ENCODE measurements around the gene STXBP6.

DNA sequence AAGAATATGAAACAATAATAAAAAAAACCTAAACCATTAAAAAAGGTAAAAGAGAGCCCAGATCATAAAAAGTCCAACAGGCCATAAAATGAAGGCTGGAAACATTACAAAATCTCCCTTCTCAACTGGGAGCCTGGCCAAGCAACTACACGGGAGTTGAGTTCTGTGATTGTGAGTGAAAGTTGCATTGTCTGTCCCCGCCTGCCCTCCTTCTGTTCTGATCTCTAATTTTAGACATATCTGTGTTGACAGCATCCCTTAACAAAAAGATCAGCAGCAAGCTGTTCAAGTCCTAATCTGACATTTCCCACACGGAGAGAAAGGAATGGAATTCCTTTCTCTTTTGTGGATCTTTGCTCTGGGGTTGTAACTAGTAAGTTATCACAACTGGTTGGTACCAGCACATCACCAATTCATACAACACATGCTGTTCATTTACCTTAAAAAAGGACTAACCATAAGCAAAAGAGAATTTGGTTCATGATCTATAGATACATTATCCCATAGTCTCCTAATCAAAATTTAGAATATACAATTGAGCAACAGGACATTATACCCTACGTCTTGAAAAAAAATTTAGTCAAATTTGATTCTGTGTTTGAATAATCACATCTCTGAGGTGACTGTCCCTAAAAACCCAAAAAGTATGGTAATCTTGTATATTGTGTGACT is 210.9 kb downstream of the STXBP6 start:
- TF ChIP-seq CTCF (tag by site-specific recombination; IDR thresholded peaks at IDR 0.05), result no peak
- TF ChIP-seq, protein P1, sequence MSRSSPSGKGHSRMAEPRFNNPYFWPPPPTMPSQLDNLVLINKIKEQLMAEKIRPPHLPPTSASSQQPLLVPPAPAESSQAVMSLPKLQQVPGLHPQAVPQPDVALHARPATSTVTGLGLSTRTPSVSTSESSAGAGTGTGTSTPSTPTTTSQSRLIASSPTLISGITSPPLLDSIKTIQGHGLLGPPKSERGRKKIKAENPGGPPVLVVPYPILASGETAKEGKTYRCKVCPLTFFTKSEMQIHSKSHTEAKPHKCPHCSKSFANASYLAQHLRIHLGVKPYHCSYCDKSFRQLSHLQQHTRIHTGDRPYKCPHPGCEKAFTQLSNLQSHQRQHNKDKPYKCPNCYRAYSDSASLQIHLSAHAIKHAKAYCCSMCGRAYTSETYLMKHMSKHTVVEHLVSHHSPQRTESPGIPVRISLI (tag by site-specific recombination; IDR thresholded peaks at IDR 0.05), result no peak
- no peak for TF ChIP-seq ZNF549 (tag by site-specific recombination; IDR thresholded peaks at IDR 0.05)
- no peak for TF ChIP-seq ATF2 (tag by site-specific recombination; IDR thresholded peaks at IDR 0.05; ENCODE audit: low read depth)
- no peak for TF ChIP-seq ZNF292 (tag by site-specific recombination; IDR thresholded peaks at IDR 0.05; ENCODE audit: borderline replicate concordance, low read depth)
- TF ChIP-seq, protein P2, sequence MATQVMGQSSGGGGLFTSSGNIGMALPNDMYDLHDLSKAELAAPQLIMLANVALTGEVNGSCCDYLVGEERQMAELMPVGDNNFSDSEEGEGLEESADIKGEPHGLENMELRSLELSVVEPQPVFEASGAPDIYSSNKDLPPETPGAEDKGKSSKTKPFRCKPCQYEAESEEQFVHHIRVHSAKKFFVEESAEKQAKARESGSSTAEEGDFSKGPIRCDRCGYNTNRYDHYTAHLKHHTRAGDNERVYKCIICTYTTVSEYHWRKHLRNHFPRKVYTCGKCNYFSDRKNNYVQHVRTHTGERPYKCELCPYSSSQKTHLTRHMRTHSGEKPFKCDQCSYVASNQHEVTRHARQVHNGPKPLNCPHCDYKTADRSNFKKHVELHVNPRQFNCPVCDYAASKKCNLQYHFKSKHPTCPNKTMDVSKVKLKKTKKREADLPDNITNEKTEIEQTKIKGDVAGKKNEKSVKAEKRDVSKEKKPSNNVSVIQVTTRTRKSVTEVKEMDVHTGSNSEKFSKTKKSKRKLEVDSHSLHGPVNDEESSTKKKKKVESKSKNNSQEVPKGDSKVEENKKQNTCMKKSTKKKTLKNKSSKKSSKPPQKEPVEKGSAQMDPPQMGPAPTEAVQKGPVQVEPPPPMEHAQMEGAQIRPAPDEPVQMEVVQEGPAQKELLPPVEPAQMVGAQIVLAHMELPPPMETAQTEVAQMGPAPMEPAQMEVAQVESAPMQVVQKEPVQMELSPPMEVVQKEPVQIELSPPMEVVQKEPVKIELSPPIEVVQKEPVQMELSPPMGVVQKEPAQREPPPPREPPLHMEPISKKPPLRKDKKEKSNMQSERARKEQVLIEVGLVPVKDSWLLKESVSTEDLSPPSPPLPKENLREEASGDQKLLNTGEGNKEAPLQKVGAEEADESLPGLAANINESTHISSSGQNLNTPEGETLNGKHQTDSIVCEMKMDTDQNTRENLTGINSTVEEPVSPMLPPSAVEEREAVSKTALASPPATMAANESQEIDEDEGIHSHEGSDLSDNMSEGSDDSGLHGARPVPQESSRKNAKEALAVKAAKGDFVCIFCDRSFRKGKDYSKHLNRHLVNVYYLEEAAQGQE (tag by site-specific recombination; IDR thresholded peaks at IDR 0.05), result no peak
- no peak for TF ChIP-seq ZNF341 (tag by site-specific recombination; IDR thresholded peaks at IDR 0.05; ENCODE audit: low read depth)
- no peak for TF ChIP-seq ZSCAN5A (tag by site-specific recombination; IDR thresholded peaks at IDR 0.05)

All from HEK293 (cell line).